Testis (tissue), 2 donors: ENCODE measurements around the gene CNGB1.

ENCODE experiments used
- POLR2A ChIP-seq: fragments of 450-650 bp; IDR thresholded peaks from one replicate; pipeline ENCODE4 v1.6.1; 2017; ENCODE audit warnings: antibody characterized with exemption, mild to moderate bottlenecking, moderate library complexity
- TF ChIP-seq, protein P1 (sequence below), 3 experiments: fragments of 450-650 bp in 2 of 3; fragments of 200-600 bp in 1 of 3; sonication (generic) in 1 of 3; IDR thresholded peaks; one replicate each; pipeline ENCODE4 v1.5.1; 2016 to 2019; ENCODE audit warnings: antibody characterized with exemption in 3 of 3, mild to moderate bottlenecking in 2 of 3, moderate library complexity in 1 of 3

DNA sequence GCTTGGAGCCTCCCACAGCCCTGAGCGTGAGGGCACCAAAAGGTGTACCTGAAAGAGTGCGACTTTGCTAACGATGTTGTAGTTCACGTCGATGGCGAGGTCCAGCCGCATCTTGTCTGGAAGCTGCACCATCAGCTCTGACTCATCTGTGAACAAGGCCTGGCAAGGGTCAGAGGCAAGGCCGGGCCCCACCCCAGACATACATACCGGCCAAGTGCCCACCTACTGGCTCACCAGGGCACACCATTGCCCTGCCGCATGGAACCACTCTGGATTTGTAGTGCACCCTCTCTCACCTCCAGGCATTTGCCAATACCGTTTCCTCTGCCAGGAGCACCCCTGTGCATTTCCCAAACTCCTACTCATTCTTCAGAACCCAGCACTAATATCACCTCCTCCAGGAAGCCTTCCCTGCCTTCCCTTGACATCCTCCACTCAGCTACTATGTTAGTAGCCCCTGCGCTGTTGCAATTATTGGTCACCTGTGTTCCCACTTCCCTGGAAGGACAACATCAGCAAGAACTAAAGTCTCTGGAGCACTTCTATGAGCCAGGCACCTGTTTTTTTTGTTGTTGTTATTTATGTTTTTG is 69.4 kb downstream of the CNGB1 start:
- TF ChIP-seq, protein P1, sequence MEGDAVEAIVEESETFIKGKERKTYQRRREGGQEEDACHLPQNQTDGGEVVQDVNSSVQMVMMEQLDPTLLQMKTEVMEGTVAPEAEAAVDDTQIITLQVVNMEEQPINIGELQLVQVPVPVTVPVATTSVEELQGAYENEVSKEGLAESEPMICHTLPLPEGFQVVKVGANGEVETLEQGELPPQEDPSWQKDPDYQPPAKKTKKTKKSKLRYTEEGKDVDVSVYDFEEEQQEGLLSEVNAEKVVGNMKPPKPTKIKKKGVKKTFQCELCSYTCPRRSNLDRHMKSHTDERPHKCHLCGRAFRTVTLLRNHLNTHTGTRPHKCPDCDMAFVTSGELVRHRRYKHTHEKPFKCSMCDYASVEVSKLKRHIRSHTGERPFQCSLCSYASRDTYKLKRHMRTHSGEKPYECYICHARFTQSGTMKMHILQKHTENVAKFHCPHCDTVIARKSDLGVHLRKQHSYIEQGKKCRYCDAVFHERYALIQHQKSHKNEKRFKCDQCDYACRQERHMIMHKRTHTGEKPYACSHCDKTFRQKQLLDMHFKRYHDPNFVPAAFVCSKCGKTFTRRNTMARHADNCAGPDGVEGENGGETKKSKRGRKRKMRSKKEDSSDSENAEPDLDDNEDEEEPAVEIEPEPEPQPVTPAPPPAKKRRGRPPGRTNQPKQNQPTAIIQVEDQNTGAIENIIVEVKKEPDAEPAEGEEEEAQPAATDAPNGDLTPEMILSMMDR (IDR thresholded peaks at IDR 0.05) = no peak
- no peak for TF ChIP-seq POLR2A
